SK-N-DZ (cell line): ENCODE data around the gene CASP6. TPM values are rescaled to one million over a fixed set of nuclear protein-coding genes. Genes with fewer than 3 reads are reported as not detected.

Experiments used
- DNase-seq: peaks from one replicate; pipeline ENCODE4 v3.0.0-alpha.2; 2015; ENCODE audit warnings: low spot score
- polyA plus RNA-seq, 2 experiments: library from polyadenylated mRNA; depleted of rRNA; stranded (reverse); fragments of >200 nt; gene quantifications; 2 replicates each; pipeline ENCODE4 v1.2.3, GENCODE V29; 2014

The CASP6 gene
- polyA plus RNA-seq (2014; cell fraction: cytosol; rRNA removed): 17.3 and 21.7 TPM in 2 replicates
- polyA plus RNA-seq (2014; cell fraction: nucleus; rRNA removed): 9.8 and 11.3 TPM in 2 replicates

GRCh38 chr4:109702950-109703663 is at the start of gene CASP6:
Gene CASP6, minus strand, starts transcription at chr4:109703445. Its CDS starts 50 bp downstream, at chr4:109703395.
- peak; percentile 67 for DNase-seq

GRCh38 chr4:109752525-109752924 is 49.3 kb upstream of the CASP6 start:
- DNase-seq: no peak

GRCh38 chr4:109751852-109752251 is 48.6 kb upstream of the CASP6 start:
- DNase-seq: no peak

GRCh38 chr4:109750652-109751244 is 47.5 kb upstream of the CASP6 start:
- DNase-seq: no peak

- no peak for DNase-seq
Observed at GRCh38 chr4:109749388-109750082, 46.3 kb upstream of the CASP6 start.

GRCh38 chr4:109748114-109748513 is 44.9 kb upstream of the CASP6 start:
- no peak for DNase-seq

- no peak for DNase-seq
Observed at GRCh38 chr4:109746728-109747127, 43.5 kb upstream of the CASP6 start.

GRCh38 chr4:109745830-109746229 is 42.6 kb upstream of the CASP6 start:
- no peak for DNase-seq

GRCh38 chr4:109739547-109739946 is 36.3 kb upstream of the CASP6 start:
- no peak for DNase-seq

DNA sequence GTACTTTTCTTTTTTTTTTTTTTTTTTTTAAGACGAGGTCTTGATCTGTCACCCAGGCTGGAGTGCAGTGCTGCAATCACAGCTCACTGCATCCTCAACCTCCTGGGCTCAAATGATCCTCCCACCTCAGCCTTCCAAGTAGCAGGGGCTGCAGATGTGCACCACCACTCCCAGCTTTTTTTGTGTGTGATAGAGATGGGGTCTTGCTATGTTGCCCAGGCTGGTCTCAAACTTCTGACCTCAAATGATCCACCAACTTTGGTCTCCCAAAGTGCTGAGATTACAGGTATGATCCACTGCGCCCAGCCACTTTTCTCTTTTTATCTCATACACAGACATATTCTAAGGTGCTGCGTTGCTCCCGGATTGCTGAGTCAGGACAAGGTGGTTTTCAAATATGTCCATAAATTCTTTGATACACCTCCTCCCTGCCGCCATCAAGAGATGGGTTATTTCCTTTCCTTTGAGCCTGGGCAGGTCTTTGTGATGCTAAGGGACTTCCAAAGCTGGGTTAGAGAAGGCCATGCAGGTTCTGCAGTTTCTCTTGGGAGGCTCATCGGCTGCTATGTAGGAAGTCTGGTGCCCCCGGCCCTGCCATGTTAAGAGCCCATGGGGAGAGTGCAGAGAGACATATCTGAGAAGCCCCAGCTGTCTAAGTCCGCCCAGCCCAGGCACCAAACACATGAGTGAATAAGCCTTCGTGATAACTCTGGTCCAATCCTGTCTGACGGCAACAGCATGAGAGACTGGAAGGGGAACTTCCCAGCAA is 35.0 kb upstream of the CASP6 start:
- DNase-seq: no peak

- DNase-seq: no peak
Observed at GRCh38 chr4:109735566-109736365, 32.5 kb upstream of the CASP6 start.

- no peak for DNase-seq
Observed at GRCh38 chr4:109733728-109734127, 30.5 kb upstream of the CASP6 start.

DNA sequence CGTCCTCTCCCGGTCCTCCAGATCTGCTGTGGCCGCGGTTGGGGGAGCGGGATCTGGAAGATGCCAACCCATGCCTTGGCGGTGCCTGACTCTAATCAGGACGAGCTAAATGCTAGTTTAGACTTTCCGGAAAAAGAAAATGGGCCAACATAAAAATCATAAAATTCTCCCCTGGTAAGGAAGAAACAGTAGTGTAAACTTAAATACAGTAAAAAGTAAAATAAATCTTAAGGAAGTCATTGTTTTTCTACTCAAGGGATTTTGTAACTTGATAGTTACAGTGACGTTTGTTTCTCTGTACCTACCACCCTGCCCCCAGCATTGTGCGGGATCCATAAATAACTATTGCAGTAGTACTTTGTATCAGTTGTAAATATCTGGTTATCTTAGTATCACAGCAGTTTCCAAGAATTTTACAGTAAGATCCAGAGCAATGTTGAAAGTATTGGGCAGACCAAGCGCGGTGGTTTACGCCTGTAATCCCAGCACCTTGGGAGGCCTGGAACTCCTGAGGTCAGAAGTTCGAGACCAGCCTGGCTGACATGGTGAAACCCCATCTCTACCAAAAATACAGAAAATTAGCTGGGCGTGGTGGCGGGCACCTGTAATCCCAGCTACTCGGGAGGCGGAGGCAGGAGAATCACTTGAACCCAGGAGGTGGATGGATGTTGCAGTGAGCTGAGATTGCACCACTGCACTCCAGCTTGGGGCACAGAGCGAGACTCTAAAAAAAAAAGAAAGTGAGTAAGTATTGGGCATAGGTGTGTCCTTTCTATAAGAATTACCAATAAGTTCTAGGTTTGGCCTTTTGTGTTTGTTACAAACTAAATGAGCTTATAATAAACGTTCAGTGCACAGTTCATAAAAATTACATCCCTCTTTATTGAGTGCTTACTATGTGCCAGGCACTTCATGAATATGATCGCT is 27.6 kb upstream of the CASP6 start:
- no peak for DNase-seq

- peak; percentile 50 for DNase-seq
Observed at GRCh38 chr4:109729718-109730618, 26.7 kb upstream of the CASP6 start, which contains the start of gene PLA2G12A. Gene PLA2G12A, minus strand, starts transcription at chr4:109730070. Its CDS starts 261 bp downstream, at chr4:109729809.

- no peak for DNase-seq
Observed at GRCh38 chr4:109729117-109729717, 26.0 kb upstream of the CASP6 start.

DNA sequence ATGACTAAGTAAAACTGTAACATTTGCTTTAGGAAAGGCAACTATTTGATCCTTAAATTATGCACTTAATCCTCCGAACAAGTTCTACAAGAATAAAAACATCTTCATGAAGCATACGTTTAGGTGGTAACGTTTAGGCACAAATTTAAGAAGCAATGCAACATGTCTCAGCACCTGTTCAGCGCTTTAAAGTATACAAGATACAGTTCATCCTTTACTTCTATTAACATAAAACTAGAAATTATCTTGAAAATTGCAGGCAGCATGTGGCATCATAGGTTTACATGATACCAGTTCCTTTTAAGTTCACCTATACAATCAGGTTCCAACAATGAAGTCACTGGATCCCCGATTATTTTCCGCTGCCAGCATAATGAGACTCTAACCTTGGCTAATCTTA is 25.1 kb upstream of the CASP6 start:
- DNase-seq: no peak

- no peak for DNase-seq
Observed at GRCh38 chr4:109723110-109723509, 19.9 kb upstream of the CASP6 start.

DNA sequence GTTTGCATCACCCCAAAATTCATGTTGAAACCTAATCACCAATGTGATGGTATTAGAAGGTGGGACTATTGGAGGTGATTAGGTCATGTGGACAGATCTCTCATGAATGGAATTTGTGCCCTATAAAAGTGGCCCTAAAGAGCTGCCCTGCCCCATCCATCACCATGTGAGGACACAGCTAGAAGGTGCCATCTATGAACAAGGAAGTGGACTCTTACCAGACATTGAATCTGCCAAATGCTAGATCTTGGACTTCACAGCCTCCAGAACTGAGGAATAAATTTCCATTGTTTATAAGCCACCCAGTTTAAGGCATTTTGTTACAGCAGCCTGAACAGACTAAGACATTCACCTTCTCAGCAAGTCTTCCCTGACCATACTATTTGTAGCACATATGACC is 19.1 kb upstream of the CASP6 start:
- no peak for DNase-seq
